Natural killer cell (primary cell): ENCODE measurements around the gene NAPB. TPM values are rescaled to one million over a fixed set of nuclear protein-coding genes. Genes with fewer than 3 reads are reported as not detected.

Experiments
- ATAC-seq, 3 donors: fragments of 150-1000 bp in 2 of 3; fragments of 200-7000 bp in 1 of 3; cut with Tn5 transposase; 1 replicate in 1 of 3; 2 replicates in 2 of 3; pipeline ENCODE4 v1.10.0; 2021; ENCODE audit warnings: mild to moderate bottlenecking in 2 of 3, moderate library complexity in 2 of 3
- DNase-seq, 2 donors: peaks; one replicate each; pipeline versions ENCODE4 v3.0.0 to v3.0.0-alpha.2; 2013 to 2021; ENCODE audit warnings: mixed read lengths in 1 of 2
- H3K27ac ChIP-seq: one replicate; pipeline ENCODE4 v1.5.1; 2013; ENCODE audit warnings: mild to moderate bottlenecking, low read length
- H3K27me3 ChIP-seq: one replicate; pipeline ENCODE4 v1.6.1; 2013; ENCODE audit warnings: low read length; ENCODE audit not compliant: control insufficient read depth, insufficient read depth
- H3K36me3 ChIP-seq: one replicate; pipeline ENCODE4 v1.6.1; 2013; ENCODE audit warnings: low read length; ENCODE audit not compliant: control insufficient read depth, insufficient read depth
- H3K4me1 ChIP-seq: one replicate; pipeline ENCODE4 v1.6.1; 2013; ENCODE audit warnings: low read length; ENCODE audit not compliant: control insufficient read depth, insufficient read depth
- H3K4me3 ChIP-seq: one replicate; pipeline ENCODE4 v1.5.1; 2013; ENCODE audit warnings: low read length
- H3K9me3 ChIP-seq: one replicate; pipeline ENCODE4 v1.6.1; 2013; ENCODE audit warnings: low read length; ENCODE audit not compliant: control insufficient read depth, insufficient read depth
- H3K27ac Mint-ChIP-seq, 2 donors: one replicate each; pipeline ENCODE4 v1.8.0; 2022; ENCODE audit warnings: mild to moderate bottlenecking in 2 of 2, mixed read lengths in 2 of 2, moderate library complexity in 1 of 2
- H3K27me3 Mint-ChIP-seq, 2 donors: one replicate each; pipeline ENCODE4 v1.8.0; 2022; ENCODE audit warnings: low read depth in 2 of 2, mixed read lengths in 2 of 2
- H3K36me3 Mint-ChIP-seq: one replicate; pipeline ENCODE4 v1.8.0; 2022; ENCODE audit warnings: mixed read lengths
- H3K4me1 Mint-ChIP-seq, 2 donors: one replicate each; pipeline ENCODE4 v1.8.0; 2022; ENCODE audit warnings: mixed read lengths in 2 of 2
- H3K4me3 Mint-ChIP-seq: one replicate; pipeline ENCODE4 v1.8.0; 2022; ENCODE audit warnings: mild to moderate bottlenecking, moderate library complexity, mixed read lengths
- H3K9me3 Mint-ChIP-seq, 2 donors: one replicate each; pipeline ENCODE4 v1.8.0; 2022; ENCODE audit warnings: mixed read lengths in 2 of 2
- WGBS: methylation state at CpG from one replicate; pipeline ENCODE4 v1.1.7; 2013; ENCODE audit warnings: missing lambda C conversion rate; ENCODE audit not compliant: insufficient coverage; 5-methylcytosine and 5-hydroxymethylcytosine counted together
- intact Hi-C: fragments of 100-400 bp; cut with micrococcal nuclease; formaldehyde crosslinking; loops from one replicate; pipeline ENCODE4 v1.14.2; 2022
- total RNA-seq, 4 donors: library from RNA; stranded (reverse); fragments of 120-200 nt in 1 of 4; gene quantifications; one replicate each; pipeline versions ENCODE4 v1.2.3 to v1.2.4, GENCODE V29; 2013 to 2022
- TF ChIP-seq, protein P1 (sequence below): fragments of 200-600 bp; IDR thresholded peaks from one replicate; pipeline ENCODE4 v1.8.0; 2022; ENCODE audit warnings: antibody characterized with exemption

NAPB gene
- total RNA-seq, 3 donors from 2014 or later (not counting 1 experiment from before 2014, with no cell fraction given) = 22.8 to 23.9 (median 22.9) TPM

DNA sequence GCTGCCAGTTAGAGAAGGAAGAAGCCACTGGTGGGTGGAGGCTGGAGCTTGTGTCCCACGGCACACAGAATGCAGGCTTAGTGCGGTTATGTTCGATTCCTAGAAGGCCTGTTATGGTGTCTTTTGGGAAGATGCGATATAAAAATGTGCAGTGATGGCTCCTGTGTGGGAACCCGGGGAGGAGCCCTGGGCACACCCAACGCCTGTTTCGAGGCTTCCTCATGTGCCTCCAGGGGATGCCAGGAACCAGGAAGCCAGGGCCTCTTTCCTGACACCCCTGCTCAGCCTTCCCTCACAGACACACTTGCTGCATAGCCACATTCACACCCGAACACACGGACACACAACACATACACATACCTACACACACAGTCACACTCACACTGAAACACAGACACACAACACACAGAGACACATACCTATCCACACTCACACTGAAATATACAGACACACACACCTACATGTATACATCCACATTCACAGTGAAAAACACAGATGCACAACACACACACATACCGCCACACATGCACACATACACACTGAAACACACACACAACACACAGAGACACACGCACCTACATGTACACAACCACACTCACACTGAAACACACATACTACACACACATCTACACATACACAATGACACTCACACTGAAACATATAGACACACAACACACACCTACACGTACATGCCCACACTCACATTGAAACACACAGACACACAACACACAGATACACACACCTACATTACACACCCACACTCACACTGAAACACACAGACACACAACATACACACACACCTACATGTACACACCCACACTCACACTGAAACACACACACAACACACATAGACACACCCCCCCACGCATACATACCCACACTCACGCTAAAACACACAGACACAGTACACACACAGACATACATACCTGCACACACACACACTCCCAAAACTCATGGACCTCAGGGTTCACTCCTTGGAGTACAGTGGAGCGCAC, 32.6 kb upstream of the NAPB start:
- H3K4me3 Mint-ChIP-seq = no peak overlapping the region
- Histone ChIP-seq H3K27ac (no peak overlapping the region), H3K27me3 (no peaks in the 10 kb centered on the region), H3K9me3 (no peaks in the 10 kb centered on the region), H3K36me3 (no peaks in the 10 kb centered on the region), H3K4me1 (peaks cover 42% of the 10 kb centered on the region), H3K4me3 (no peak overlapping the region)
- ATAC-seq = no peak
- no peak for DNase-seq
- TF ChIP-seq, protein P1, sequence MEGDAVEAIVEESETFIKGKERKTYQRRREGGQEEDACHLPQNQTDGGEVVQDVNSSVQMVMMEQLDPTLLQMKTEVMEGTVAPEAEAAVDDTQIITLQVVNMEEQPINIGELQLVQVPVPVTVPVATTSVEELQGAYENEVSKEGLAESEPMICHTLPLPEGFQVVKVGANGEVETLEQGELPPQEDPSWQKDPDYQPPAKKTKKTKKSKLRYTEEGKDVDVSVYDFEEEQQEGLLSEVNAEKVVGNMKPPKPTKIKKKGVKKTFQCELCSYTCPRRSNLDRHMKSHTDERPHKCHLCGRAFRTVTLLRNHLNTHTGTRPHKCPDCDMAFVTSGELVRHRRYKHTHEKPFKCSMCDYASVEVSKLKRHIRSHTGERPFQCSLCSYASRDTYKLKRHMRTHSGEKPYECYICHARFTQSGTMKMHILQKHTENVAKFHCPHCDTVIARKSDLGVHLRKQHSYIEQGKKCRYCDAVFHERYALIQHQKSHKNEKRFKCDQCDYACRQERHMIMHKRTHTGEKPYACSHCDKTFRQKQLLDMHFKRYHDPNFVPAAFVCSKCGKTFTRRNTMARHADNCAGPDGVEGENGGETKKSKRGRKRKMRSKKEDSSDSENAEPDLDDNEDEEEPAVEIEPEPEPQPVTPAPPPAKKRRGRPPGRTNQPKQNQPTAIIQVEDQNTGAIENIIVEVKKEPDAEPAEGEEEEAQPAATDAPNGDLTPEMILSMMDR = no peak
- H3K27me3 Mint-ChIP-seq = no peaks in the 10 kb centered on the region
- WGBS = 91% methylated on average over 15 of the region's 15 CpGs
- no peaks in the 10 kb centered on the region for H3K9me3 Mint-ChIP-seq
- intact Hi-C loops = no loop called here
- H3K36me3 Mint-ChIP-seq = no peaks in the 10 kb centered on the region
- H3K4me1 Mint-ChIP-seq = peaks cover 48 to 49% of the 10 kb centered on the region in 2 donors
- no peak overlapping the region for H3K27ac Mint-ChIP-seq

DNA sequence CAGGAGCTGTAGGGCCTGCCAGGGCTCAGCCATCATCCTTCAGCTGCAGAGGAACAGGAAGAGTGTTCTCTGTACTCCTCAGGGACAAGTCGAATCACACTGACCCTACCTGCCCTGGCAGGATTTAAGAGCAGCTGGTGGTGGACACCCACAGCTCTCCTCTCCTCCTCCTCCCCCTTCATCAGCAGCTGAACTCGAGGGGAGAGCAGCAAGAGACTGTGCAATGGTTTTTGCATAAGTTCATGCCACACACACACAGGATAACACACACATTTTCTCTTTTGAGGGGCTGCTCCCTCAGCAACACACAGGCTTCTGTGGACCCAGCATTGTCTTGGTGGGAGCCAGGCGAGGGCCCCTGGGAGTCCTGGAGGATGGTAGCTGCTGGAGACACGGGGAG, 31.5 kb upstream of the NAPB start, which contains the start of gene CST11:
CST11 (minus strand) TSS at position 101 of the 400 bp plus-strand sequence; CDS start at position 36, 65 bp downstream.
- DNase-seq (no peak), ATAC-seq (no peak)
- no peaks in the 10 kb centered on the region for H3K27me3 ChIP-seq
- intact Hi-C loops = no loop called here
- no peaks in the 10 kb centered on the region for H3K9me3 ChIP-seq
- no peak within 1 kb of the TSS for H3K4me3 Mint-ChIP-seq
- H3K4me1 Mint-ChIP-seq = peaks cover 39% of the 10 kb centered on the region in 2 donors
- no peaks in the 10 kb centered on the region for H3K27me3 Mint-ChIP-seq
- no peak within 1 kb of the TSS for H3K27ac Mint-ChIP-seq
- TF ChIP-seq, protein P1 = no peak
- H3K9me3 Mint-ChIP-seq = no peaks in the 10 kb centered on the region
- WGBS = 55% methylated on average over 4 of the region's 4 CpGs
- no peaks in the 10 kb centered on the region for H3K36me3 ChIP-seq
- no peak within 1 kb of the TSS for H3K4me3 ChIP-seq
- H3K27ac ChIP-seq = no peak within 1 kb of the TSS
- H3K4me1 ChIP-seq = peaks cover 38% of the 10 kb centered on the region
- no peaks in the 10 kb centered on the region for H3K36me3 Mint-ChIP-seq

DNA sequence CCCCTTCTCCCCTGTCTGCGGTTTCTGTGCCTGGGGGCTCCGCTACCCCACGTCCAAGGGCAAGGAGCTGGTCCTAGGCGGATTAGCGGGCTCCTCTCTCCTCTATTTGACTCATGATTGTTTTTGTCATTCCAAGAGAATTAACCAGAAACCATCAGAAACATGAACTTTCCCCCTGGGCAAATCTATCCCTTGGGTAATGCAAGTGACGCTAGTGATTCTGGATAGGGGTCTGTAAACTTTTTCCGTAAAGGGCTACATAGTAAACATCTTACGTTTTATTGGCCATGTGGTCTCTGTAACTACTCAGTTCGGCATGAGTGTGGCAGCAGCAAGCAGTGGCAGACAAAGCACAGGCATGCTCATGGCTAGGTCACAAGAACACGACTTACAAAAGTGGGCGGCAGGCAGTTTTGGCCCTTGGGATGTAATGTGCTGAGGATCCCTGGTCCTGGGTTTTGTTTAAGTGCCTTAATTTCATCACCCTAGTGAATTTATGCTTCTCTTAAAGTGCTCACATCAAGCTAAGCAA, 30.7 kb upstream of the NAPB start:
- no peaks in the 10 kb centered on the region for H3K9me3 ChIP-seq
- H3K36me3 ChIP-seq = no peaks in the 10 kb centered on the region
- 96% methylated on average over 11 of the region's 11 CpGs for WGBS
- no peaks in the 10 kb centered on the region for H3K9me3 Mint-ChIP-seq
- H3K27ac ChIP-seq = no peak overlapping the region
- intact Hi-C loops = no loop called here
- H3K4me3 ChIP-seq = no peak overlapping the region
- no peaks in the 10 kb centered on the region for H3K36me3 Mint-ChIP-seq
- DNase-seq = no peak
- no peaks in the 10 kb centered on the region for H3K27me3 ChIP-seq
- TF ChIP-seq, protein P1 = no peak
- H3K27ac Mint-ChIP-seq = no peak overlapping the region
- H3K27me3 Mint-ChIP-seq = no peaks in the 10 kb centered on the region
- peaks cover 31 to 32% of the 10 kb centered on the region in 2 donors for H3K4me1 Mint-ChIP-seq
- H3K4me1 ChIP-seq = peaks cover 34% of the 10 kb centered on the region
- no peak for ATAC-seq
- H3K4me3 Mint-ChIP-seq = no peak overlapping the region
